ENCODE data around the gene GRB2. TPM values are rescaled to one million over a fixed set of nuclear protein-coding genes. Genes with fewer than 3 reads are reported as not detected.
A peak's percentile ranks its signal among the peaks of the same experiment; 100 is the strongest.

Gene GRB2
- total and polyA plus RNA-seq, 5 donors from 2014 or later: 131 to 152 (median 141) TPM

- Mint-ChIP-seq H3K4me1 (peaks cover 44 to 77% (median 51%) of the 10 kb centered on the region in 4 donors), H3K27ac (peak overlapping the region; percentile 13 to 58 (median 27)), H3K4me3 (peak overlapping the region in 1 of 4 donors; percentile 14), H3K9me3 (no peaks in the 10 kb centered on the region), H3K27me3 (no peaks in the 10 kb centered on the region), H3K36me3 (peaks cover 13% of the 10 kb centered on the region)
- peaks cover 24% of the 10 kb centered on the region for H3K4me1 ChIP-seq (ENCODE audit: control insufficient read depth, insufficient read depth, low read length, poor library complexity, severe bottlenecking)
- no peak overlapping the region for H3K4me3 ChIP-seq (ENCODE audit: low read depth, low read length)
- H3K27ac ChIP-seq (ENCODE audit: insufficient read depth, low read length, poor library complexity, severe bottlenecking): no peak overlapping the region
- ATAC-seq (ENCODE audit: low read depth in 2 of 2) (no peak), DNase-seq (no peak)
- H3K27me3 ChIP-seq (ENCODE audit: control insufficient read depth, insufficient read depth, low read length): no peaks in the 10 kb centered on the region
- no peaks in the 10 kb centered on the region for H3K9me3 ChIP-seq (ENCODE audit: control insufficient read depth in 2 of 2, low read length in 2 of 2)
- H3K36me3 ChIP-seq (ENCODE audit: control insufficient read depth, insufficient read depth, low read length): no peaks in the 10 kb centered on the region
These were observed 49.1 kb downstream of the GRB2 start for GRCh38 chr17:75356260-75356937.

DNA sequence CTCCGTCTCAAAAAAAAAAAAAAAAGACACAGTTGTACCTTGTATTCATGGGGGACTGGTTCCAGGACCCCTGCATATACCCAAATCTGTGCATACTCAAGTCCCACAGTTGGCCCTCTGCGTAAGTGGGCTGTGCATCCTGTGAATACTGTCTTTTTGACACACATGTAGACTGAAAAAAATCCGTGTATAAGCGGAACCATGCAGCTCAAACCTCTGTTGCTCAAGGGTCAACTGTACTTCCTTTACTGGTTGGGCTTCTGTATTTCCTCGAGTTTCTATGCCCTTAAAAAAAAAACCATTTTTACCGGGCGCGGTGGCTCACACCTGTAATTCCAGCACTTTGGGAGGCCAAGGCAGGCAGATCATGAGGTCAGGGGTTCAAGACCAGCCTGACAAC, 52.3 kb downstream of the GRB2 start:
- no peaks in the 10 kb centered on the region for H3K9me3 Mint-ChIP-seq
- no peak overlapping the region for H3K27ac Mint-ChIP-seq
- Histone ChIP-seq H3K27ac (ENCODE audit: insufficient read depth, low read length, poor library complexity, severe bottlenecking) (no peak overlapping the region), H3K4me3 (ENCODE audit: low read depth, low read length) (no peak overlapping the region), H3K4me1 (ENCODE audit: control insufficient read depth, insufficient read depth, low read length, poor library complexity, severe bottlenecking) (peaks cover 12% of the 10 kb centered on the region), H3K27me3 (ENCODE audit: control insufficient read depth, insufficient read depth, low read length) (no peaks in the 10 kb centered on the region), H3K36me3 (ENCODE audit: control insufficient read depth, insufficient read depth, low read length) (no peaks in the 10 kb centered on the region), H3K9me3 (ENCODE audit: control insufficient read depth in 2 of 2, low read length in 2 of 2) (no peaks in the 10 kb centered on the region)
- peaks cover 38 to 82% (median 45%) of the 10 kb centered on the region in 4 donors for H3K4me1 Mint-ChIP-seq
- H3K27me3 Mint-ChIP-seq: no peaks in the 10 kb centered on the region
- no peak for ATAC-seq (ENCODE audit: low read depth in 2 of 2)
- no peak for DNase-seq
- H3K4me3 Mint-ChIP-seq: no peak overlapping the region
- peaks cover 17% of the 10 kb centered on the region for H3K36me3 Mint-ChIP-seq

DNA sequence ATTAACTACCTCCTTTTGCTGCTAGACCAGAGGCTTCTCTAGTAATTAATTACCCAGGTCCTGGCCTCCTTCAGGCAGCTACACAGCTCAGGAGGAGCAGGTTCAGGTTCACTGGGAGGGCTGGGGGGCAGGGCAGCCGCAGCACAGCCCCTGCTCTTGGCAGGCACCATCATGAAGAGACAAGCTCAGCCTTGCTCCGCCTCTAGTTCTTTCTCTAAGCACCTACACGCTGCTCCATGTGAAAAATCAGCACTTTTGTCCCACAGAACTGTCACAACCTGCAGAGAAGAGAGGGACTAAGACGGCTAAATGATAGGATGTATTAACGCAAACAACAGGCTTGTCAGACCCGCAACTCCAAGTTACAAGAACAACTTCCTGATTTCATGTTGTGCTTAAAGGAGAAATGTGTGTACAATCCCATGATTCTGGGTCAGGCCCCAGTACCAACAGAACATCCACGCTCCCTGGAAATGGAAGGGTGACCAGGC, 53.4 kb downstream of the GRB2 start:
- Mint-ChIP-seq H3K4me1 (peaks cover 39 to 83% (median 48%) of the 10 kb centered on the region in 4 donors), H3K27me3 (no peaks in the 10 kb centered on the region), H3K4me3 (no peak overlapping the region), H3K9me3 (no peaks in the 10 kb centered on the region), H3K36me3 (peaks cover 15% of the 10 kb centered on the region), H3K27ac (peak overlapping the region in 2 of 3 donors; percentile 20 to 58)
- no peaks in the 10 kb centered on the region for H3K9me3 ChIP-seq (ENCODE audit: control insufficient read depth in 2 of 2, low read length in 2 of 2)
- no peak for DNase-seq
- H3K4me3 ChIP-seq (ENCODE audit: low read depth, low read length): no peak overlapping the region
- no peaks in the 10 kb centered on the region for H3K36me3 ChIP-seq (ENCODE audit: control insufficient read depth, insufficient read depth, low read length)
- H3K4me1 ChIP-seq (ENCODE audit: control insufficient read depth, insufficient read depth, low read length, poor library complexity, severe bottlenecking): peaks cover 21% of the 10 kb centered on the region
- no peak for ATAC-seq (ENCODE audit: low read depth in 2 of 2)
- no peaks in the 10 kb centered on the region for H3K27me3 ChIP-seq (ENCODE audit: control insufficient read depth, insufficient read depth, low read length)
- H3K27ac ChIP-seq (ENCODE audit: insufficient read depth, low read length, poor library complexity, severe bottlenecking): no peak overlapping the region

GRCh38 chr17:75350706-75351105, 54.8 kb downstream of the GRB2 start:
- no peaks in the 10 kb centered on the region for H3K36me3 ChIP-seq (ENCODE audit: control insufficient read depth, insufficient read depth, low read length)
- H3K27me3 ChIP-seq (ENCODE audit: control insufficient read depth, insufficient read depth, low read length): no peaks in the 10 kb centered on the region
- Mint-ChIP-seq H3K9me3 (no peaks in the 10 kb centered on the region), H3K27me3 (no peaks in the 10 kb centered on the region), H3K4me1 (peaks cover 42 to 87% (median 48%) of the 10 kb centered on the region in 4 donors), H3K4me3 (peak overlapping the region in 2 of 4 donors; percentile 5 to 33), H3K36me3 (peaks cover 8% of the 10 kb centered on the region), H3K27ac (peak overlapping the region in 2 of 3 donors; percentile 78 to 93)
- no peaks in the 10 kb centered on the region for H3K9me3 ChIP-seq (ENCODE audit: control insufficient read depth in 2 of 2, low read length in 2 of 2)
- H3K4me1 ChIP-seq (ENCODE audit: control insufficient read depth, insufficient read depth, low read length, poor library complexity, severe bottlenecking): peaks cover 30% of the 10 kb centered on the region
- no peak overlapping the region for H3K4me3 ChIP-seq (ENCODE audit: low read depth, low read length)
- DNase-seq (no peak), ATAC-seq (ENCODE audit: low read depth in 2 of 2) (no peak)
- H3K27ac ChIP-seq (ENCODE audit: insufficient read depth, low read length, poor library complexity, severe bottlenecking): no peak overlapping the region

DNA sequence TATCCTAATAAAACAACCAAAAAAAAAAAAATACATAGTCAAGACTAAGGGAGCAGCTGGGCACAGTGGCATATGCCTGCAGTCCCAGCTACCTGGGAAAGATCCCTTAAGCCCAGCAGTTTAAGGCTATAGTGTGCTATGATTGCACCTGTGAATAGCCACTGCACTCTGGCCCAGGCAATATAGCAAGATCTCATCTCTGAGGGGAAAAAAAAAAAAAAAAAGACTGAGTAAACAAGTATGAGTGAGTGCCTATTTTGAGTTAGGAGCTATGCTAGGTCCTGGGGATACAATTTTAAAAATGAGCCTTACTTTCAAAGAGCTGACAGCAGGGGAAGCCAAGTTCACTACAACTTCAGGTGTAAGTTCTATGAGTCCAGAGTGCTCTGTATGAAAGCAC, 55.4 kb downstream of the GRB2 start:
- Histone ChIP-seq H3K9me3 (ENCODE audit: control insufficient read depth in 2 of 2, low read length in 2 of 2) (no peaks in the 10 kb centered on the region), H3K27me3 (ENCODE audit: control insufficient read depth, insufficient read depth, low read length) (no peaks in the 10 kb centered on the region), H3K27ac (ENCODE audit: insufficient read depth, low read length, poor library complexity, severe bottlenecking) (no peak overlapping the region), H3K4me1 (ENCODE audit: control insufficient read depth, insufficient read depth, low read length, poor library complexity, severe bottlenecking) (peaks cover 37% of the 10 kb centered on the region), H3K36me3 (ENCODE audit: control insufficient read depth, insufficient read depth, low read length) (no peaks in the 10 kb centered on the region), H3K4me3 (ENCODE audit: low read depth, low read length) (no peak overlapping the region)
- peak overlapping the region in 2 of 3 donors; percentile 93 to 94 for H3K27ac Mint-ChIP-seq
- H3K36me3 Mint-ChIP-seq: peaks cover 3% of the 10 kb centered on the region
- peaks cover 44 to 89% (median 50%) of the 10 kb centered on the region in 4 donors for H3K4me1 Mint-ChIP-seq
- no peaks in the 10 kb centered on the region for H3K27me3 Mint-ChIP-seq
- H3K9me3 Mint-ChIP-seq: no peaks in the 10 kb centered on the region
- ATAC-seq (ENCODE audit: low read depth in 2 of 2) (no peak), DNase-seq (no peak)
- no peak overlapping the region for H3K4me3 Mint-ChIP-seq

DNA sequence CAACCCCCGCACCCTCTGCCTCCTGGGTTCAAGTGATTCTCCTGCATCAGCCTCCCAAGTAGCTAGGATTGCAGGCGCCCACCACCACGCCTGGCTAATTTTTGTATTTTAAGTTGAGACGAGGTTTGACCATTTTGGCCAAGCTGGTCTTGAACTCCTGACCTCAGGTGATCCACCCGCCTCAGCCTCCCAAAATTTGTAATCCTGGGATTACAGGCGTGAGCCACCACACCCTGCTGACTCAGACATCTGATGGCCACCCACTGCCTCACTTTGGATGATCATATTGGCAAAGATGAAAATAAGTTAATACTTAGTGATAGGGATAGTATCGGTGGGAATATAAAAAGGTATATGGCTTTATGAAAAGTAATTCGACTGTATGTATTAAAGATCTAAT, 55.9 kb downstream of the GRB2 start:
- Mint-ChIP-seq H3K36me3 (peaks cover 3% of the 10 kb centered on the region), H3K9me3 (no peaks in the 10 kb centered on the region), H3K4me1 (peaks cover 45 to 92% (median 49%) of the 10 kb centered on the region in 4 donors), H3K4me3 (no peak overlapping the region), H3K27me3 (no peaks in the 10 kb centered on the region), H3K27ac (peak overlapping the region in 2 of 3 donors; percentile 93 to 94)
- Histone ChIP-seq H3K9me3 (ENCODE audit: control insufficient read depth in 2 of 2, low read length in 2 of 2) (no peaks in the 10 kb centered on the region), H3K4me3 (ENCODE audit: low read depth, low read length) (no peak overlapping the region), H3K27me3 (ENCODE audit: control insufficient read depth, insufficient read depth, low read length) (no peaks in the 10 kb centered on the region), H3K27ac (ENCODE audit: insufficient read depth, low read length, poor library complexity, severe bottlenecking) (no peak overlapping the region), H3K36me3 (ENCODE audit: control insufficient read depth, insufficient read depth, low read length) (no peaks in the 10 kb centered on the region), H3K4me1 (ENCODE audit: control insufficient read depth, insufficient read depth, low read length, poor library complexity, severe bottlenecking) (peaks cover 40% of the 10 kb centered on the region)
- DNase-seq: no peak
- ATAC-seq (ENCODE audit: low read depth in 2 of 2): no peak

GRCh38 chr17:75348386-75349012, 57.0 kb downstream of the GRB2 start:
- no peaks in the 10 kb centered on the region for H3K36me3 ChIP-seq (ENCODE audit: control insufficient read depth, insufficient read depth, low read length)
- no peaks in the 10 kb centered on the region for H3K27me3 ChIP-seq (ENCODE audit: control insufficient read depth, insufficient read depth, low read length)
- ATAC-seq (ENCODE audit: low read depth in 2 of 2): no peak
- Mint-ChIP-seq H3K9me3 (no peaks in the 10 kb centered on the region), H3K27ac (peak overlapping the region; percentile 93 to 94 (median 94)), H3K4me1 (peaks cover 50 to 95% (median 56%) of the 10 kb centered on the region in 4 donors), H3K4me3 (peak overlapping the region in 3 of 4 donors; percentile 18 to 41 (median 23)), H3K36me3 (peaks cover 3% of the 10 kb centered on the region), H3K27me3 (no peaks in the 10 kb centered on the region)
- DNase-seq: no peak
- H3K9me3 ChIP-seq (ENCODE audit: control insufficient read depth in 2 of 2, low read length in 2 of 2): no peaks in the 10 kb centered on the region
- H3K27ac ChIP-seq (ENCODE audit: insufficient read depth, low read length, poor library complexity, severe bottlenecking): peak overlapping the region; percentile 49
- no peak overlapping the region for H3K4me3 ChIP-seq (ENCODE audit: low read depth, low read length)
- peaks cover 51% of the 10 kb centered on the region for H3K4me1 ChIP-seq (ENCODE audit: control insufficient read depth, insufficient read depth, low read length, poor library complexity, severe bottlenecking)

All from CD4-positive, CD25-positive, alpha-beta regulatory T cell (primary cell).